ENCODE data around the gene NENF.

The NENF gene

GRCh38 chr1:212482006-212482636 is 49.4 kb downstream of the NENF start:
- no peak for DNase-seq (ENCODE audit: low spot score)

GRCh38 chr1:212482637-212483441 is 50.1 kb downstream of the NENF start:
- no peak for DNase-seq (ENCODE audit: low spot score)

GRCh38 chr1:212484701-212485570 is 52.2 kb downstream of the NENF start:
- DNase-seq (ENCODE audit: low spot score): no peak

DNA sequence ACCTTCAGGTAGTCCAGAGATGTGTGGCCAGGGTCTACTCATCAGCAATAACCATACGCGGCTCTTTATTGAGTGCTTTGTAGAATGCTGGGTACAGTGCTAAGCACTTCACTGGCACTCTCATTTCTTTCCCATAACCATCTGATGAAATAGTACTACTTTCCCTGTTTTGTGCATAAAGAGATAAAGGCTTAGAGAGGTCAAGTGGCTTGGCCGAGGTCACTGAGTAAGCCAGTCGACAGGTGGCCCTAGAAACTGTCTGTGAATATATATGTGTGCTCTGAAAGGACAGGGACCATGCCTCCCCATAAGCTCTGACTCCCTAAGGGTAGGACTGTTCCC is 52.8 kb downstream of the NENF start:
- DNase-seq (ENCODE audit: low spot score): no peak

GRCh38 chr1:212485913-212486618 is 53.3 kb downstream of the NENF start:
- DNase-seq (ENCODE audit: low spot score): no peak

DNA sequence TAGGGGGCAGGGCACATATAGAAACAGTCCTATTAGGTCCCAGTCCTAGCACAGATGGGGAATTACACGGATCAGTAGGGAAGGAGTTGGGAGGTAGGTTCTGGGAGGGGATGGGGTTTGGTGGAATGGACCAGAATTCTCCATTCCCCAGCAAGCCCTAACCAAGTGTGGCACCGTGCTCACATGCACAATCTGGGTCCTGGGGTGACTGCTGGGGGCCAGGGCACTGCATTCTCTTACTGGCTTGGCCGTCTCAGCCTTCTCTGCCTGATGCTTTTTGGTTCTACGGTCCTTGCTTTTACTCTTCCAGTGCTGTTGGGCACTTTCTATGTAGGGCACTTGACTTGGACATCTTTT is 53.9 kb downstream of the NENF start:
- no peak for DNase-seq (ENCODE audit: low spot score)

DNA sequence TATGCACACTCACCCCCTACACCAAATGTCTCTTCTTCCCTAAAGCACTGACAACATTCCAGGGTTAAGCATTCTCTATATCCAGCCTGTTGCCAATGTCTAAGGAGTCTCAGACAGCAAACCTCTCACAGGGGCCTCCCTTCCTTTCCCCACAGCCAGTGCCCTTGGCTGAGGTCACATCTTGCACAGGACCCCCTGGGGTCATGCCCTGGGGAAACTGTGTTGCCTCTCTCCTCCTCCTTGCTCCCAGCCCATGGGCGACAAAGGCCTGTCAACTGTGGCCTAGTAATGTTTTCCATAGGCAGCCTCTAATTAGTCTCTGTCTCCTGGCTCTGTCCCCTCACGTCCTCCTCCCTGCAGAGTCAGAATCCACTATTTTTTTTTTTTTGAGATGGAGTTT is 54.6 kb downstream of the NENF start:
- DNase-seq (ENCODE audit: low spot score): no peak

DNA sequence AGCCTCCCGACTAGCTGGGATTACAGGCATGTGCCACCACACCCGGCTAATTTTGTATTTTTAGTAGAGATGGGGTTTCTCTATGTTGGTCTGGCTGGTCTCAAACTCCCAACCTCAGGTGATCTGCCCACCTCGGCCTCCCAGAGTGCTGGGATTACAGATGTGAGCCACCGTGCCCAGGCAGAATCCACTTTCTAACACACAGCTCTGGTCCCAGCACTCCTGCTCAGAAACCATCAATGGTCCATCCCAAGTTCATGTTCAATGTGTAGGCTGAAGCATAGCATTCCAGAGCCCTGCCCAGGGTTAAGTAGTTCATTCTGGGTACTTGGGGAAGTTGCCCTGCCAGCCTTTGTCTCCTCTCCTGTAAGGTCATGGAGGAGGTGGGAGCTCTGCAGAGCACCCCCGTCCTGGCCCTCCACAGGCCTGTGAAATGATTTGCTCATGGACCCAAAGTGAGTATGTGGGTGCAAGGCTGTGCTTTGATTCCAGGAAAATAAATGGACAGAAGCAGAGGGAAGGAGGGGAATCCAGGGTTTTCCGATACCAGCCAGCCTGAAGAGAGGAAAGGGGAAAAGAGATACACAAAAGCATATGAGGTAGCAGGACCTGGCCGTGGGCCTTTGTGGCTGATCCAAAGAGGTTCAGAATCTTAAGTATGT is 55.2 kb downstream of the NENF start:
- no peak for DNase-seq (ENCODE audit: low spot score)

GRCh38 chr1:212488436-212489283 is 55.9 kb downstream of the NENF start:
- DNase-seq (ENCODE audit: low spot score): no peak

DNA sequence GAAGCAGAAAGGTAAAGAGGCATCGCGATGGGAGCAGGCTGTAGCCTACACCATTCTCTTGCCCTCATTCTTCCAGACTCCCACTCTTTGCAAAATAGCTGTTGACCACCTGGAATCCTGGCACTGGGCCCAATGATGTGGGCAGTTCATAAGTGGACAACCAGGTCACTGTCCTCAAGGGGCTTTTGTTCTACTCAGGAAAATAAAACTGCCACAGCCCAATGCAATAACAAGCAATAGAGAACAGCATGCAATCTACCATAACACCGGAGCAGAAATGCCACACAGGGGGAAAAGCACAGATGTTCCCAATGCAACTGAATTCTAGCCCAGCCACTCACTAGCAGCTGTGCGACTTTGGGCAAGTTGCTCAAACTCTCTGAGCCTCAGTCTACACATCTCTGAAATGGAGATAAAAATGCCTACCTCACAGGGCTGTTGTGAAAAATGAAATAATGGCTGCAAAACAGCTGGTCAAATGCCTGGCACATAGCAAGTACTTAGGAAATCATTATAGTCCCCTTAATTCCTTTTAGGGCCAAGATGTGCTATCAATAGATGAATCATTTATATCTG is 56.7 kb downstream of the NENF start:
- no peak for DNase-seq (ENCODE audit: low spot score)

DNA sequence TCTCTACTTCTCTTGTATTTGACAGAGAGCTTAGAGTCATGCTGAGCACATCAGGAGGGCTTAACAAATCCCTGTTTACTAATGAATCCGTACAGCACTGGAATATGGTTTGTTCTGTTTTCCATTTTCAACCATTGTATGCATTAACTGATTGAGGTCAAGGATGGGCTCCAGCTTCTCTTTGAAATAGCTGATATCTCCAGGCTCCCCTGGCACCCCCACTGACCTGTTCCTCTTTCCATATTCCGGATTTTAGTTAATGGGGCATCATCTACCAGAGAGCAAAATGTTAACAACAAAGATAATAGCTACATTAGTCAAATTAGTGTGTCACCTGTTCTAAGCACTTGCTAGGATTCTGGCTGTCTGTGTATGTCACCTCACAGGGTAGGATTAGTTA is 57.6 kb downstream of the NENF start:
- DNase-seq (ENCODE audit: low spot score): no peak

DNA sequence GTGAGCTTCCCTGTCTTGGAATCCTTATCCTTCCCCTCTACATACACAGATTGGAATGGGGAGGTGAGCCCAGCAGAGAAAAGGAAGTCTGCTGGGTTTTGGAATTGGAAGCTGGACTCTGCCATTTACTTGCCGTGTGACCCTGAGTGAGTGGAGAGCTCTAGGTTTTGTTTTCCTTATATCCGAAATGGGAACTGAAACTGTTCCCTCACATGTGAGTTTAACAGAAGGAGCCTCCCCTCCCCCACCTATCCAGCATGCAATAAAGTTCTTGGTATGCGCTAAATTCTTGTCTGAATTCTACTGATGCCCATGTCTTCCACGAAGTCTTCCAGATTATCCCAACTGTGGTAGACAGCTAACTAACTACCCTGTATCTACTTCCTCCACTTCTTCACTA is 58.7 kb downstream of the NENF start:
- no peak for DNase-seq (ENCODE audit: low spot score)
